ENCODE data around the gene OR7C2.

DNA sequence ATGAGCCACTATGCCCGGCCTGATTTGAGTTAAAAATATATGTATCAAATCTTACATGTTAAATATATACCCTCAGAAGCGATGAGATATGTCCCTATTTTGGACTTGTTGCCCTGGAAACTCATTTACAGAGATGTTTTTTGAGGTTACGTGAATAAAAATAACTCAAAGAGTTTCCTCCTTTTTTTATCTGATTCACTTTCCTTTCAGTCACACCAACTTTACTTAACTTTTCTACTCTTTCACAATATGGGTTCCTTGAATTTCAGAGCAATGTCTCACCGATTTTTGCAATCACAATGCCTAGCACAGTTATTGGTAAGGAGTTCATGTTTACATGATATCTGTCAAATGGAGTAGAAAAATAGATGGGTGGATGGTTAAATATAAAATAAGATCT, 2.3 kb downstream of the OR7C2 start:
- TF ChIP-seq, protein P1, sequence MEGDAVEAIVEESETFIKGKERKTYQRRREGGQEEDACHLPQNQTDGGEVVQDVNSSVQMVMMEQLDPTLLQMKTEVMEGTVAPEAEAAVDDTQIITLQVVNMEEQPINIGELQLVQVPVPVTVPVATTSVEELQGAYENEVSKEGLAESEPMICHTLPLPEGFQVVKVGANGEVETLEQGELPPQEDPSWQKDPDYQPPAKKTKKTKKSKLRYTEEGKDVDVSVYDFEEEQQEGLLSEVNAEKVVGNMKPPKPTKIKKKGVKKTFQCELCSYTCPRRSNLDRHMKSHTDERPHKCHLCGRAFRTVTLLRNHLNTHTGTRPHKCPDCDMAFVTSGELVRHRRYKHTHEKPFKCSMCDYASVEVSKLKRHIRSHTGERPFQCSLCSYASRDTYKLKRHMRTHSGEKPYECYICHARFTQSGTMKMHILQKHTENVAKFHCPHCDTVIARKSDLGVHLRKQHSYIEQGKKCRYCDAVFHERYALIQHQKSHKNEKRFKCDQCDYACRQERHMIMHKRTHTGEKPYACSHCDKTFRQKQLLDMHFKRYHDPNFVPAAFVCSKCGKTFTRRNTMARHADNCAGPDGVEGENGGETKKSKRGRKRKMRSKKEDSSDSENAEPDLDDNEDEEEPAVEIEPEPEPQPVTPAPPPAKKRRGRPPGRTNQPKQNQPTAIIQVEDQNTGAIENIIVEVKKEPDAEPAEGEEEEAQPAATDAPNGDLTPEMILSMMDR (IDR thresholded peaks at IDR 0.05; ENCODE audit: poor library complexity, severe bottlenecking) = no peak
- no peak for TF ChIP-seq TAF1 (IDR thresholded peaks at IDR 0.05; ENCODE audit: low read depth)
- no peak for TF ChIP-seq EP300 (conservative IDR thresholded peaks at IDR 0.05; ENCODE audit: poor library complexity, severe bottlenecking)
- no peak for TF ChIP-seq MXI1 (conservative IDR thresholded peaks at IDR 0.05; ENCODE audit: poor library complexity, severe bottlenecking)
- no peak for TF ChIP-seq SMC3 (conservative IDR thresholded peaks at IDR 0.05; ENCODE audit: poor library complexity)
- TF ChIP-seq, protein P2, sequence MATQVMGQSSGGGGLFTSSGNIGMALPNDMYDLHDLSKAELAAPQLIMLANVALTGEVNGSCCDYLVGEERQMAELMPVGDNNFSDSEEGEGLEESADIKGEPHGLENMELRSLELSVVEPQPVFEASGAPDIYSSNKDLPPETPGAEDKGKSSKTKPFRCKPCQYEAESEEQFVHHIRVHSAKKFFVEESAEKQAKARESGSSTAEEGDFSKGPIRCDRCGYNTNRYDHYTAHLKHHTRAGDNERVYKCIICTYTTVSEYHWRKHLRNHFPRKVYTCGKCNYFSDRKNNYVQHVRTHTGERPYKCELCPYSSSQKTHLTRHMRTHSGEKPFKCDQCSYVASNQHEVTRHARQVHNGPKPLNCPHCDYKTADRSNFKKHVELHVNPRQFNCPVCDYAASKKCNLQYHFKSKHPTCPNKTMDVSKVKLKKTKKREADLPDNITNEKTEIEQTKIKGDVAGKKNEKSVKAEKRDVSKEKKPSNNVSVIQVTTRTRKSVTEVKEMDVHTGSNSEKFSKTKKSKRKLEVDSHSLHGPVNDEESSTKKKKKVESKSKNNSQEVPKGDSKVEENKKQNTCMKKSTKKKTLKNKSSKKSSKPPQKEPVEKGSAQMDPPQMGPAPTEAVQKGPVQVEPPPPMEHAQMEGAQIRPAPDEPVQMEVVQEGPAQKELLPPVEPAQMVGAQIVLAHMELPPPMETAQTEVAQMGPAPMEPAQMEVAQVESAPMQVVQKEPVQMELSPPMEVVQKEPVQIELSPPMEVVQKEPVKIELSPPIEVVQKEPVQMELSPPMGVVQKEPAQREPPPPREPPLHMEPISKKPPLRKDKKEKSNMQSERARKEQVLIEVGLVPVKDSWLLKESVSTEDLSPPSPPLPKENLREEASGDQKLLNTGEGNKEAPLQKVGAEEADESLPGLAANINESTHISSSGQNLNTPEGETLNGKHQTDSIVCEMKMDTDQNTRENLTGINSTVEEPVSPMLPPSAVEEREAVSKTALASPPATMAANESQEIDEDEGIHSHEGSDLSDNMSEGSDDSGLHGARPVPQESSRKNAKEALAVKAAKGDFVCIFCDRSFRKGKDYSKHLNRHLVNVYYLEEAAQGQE (IDR thresholded peaks at IDR 0.05; ENCODE audit: borderline replicate concordance) = no peak

Measured in neural cell (in vitro differentiated cells).